Suppressor macrophage treated with lipopolysaccharide for 4 hours (primary cell): ENCODE measurements around the gene NBEAL2.
A peak's percentile ranks its signal among the peaks of the same experiment; 100 is the strongest.

ENCODE experiments used
- DNase-seq: peaks from one replicate; pipeline ENCODE4 v3.0.0-alpha.2; 2020

NBEAL2 gene

DNA sequence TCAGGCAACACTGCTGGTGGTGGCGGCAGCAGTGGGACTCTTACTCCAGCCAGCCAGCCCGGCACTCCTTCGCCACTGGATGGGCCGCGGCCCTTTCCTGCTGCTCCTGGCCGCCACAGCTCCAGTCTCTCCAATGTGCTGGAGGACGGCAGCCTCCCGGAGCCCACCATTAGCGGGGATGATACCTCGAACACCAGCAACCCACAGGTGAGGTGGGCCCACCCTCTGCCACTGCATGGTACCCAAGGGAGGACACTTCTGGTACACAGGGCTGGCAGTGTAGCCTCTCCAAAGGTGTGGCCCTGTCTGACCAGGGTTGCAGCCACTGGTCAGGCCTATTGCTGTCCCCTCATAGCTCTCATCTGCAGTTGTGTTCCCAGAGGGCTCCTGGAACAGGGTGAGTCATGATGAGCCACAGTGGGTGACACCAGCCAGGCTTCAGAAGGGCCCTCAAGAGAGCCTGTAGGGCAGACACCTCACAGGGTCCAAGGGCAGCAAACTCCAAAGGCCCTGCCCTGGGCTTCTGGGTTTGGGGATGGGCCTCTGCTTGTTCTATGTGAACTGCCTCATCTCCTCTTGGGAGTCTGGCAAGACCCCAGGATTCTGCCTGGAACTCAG lies 20.8 kb downstream of the NBEAL2 start:
- peak; percentile 40 for DNase-seq

- no peak for DNase-seq
Measured at GRCh38 chr3:47000922-47001730, 21.7 kb downstream of the NBEAL2 start.

GRCh38 chr3:47001731-47002170 lies 22.3 kb downstream of the NBEAL2 start:
- DNase-seq = no peak

DNA sequence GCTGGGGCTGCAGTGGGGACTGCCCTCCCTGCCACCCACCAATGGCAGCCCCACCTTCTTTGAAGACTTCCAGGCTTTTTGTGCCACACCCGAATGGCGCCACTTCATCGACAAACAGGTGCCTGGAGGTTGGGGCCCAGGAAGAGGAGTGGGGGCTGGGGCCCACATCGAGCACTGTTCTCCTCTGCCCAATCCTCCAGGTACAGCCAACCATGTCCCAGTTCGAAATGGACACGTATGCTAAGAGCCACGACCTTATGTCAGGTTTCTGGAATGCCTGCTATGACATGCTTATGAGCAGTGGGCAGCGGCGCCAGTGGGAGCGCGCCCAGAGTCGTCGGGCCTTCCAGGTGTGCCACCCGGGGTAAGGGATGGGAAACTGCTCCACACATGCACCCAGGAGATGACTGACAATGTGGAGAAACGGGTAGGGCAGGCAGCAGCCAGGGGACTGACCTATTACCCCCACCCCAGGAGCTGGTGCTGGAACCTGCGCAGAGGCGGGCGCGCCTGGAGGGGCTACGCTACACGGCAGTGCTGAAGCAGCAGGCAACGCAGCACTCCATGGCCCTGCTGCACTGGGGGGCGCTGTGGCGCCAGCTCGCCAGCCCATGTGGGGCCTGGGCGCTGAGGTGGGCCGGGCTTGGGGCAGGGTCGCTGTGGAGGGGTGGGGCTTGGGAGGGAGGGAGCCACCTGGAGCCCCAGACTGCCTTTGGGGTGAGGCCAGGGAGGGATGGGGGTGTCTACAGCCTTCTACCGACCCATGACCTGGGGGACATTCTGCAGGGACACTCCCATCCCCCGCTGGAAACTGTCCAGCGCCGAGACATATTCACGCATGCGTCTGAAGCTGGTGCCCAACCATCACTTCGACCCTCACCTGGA lies 22.9 kb downstream of the NBEAL2 start:
- no peak for DNase-seq

DNA sequence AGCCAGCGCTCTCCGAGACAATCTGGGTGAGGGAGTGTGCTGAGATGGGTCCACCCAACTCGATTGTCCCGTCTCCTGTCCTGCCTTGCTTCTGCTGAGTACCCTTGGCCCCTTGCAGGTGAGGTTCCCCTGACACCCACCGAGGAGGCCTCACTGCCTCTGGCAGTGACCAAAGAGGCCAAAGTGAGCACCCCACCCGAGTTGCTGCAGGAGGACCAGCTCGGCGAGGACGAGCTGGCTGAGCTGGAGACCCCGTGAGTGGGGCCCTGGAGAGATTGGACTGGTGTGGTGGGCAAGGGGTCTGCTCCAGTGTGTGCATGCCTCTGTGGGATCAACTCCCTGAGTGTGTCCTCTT lies 23.6 kb downstream of the NBEAL2 start:
- DNase-seq = no peak

GRCh38 chr3:47003461-47004368 lies 24.2 kb downstream of the NBEAL2 start:
- no peak for DNase-seq

GRCh38 chr3:47004369-47005211 lies 25.1 kb downstream of the NBEAL2 start:
- DNase-seq = no peak

- DNase-seq = no peak
Measured at GRCh38 chr3:47005212-47006144, 26.0 kb downstream of the NBEAL2 start.

DNA sequence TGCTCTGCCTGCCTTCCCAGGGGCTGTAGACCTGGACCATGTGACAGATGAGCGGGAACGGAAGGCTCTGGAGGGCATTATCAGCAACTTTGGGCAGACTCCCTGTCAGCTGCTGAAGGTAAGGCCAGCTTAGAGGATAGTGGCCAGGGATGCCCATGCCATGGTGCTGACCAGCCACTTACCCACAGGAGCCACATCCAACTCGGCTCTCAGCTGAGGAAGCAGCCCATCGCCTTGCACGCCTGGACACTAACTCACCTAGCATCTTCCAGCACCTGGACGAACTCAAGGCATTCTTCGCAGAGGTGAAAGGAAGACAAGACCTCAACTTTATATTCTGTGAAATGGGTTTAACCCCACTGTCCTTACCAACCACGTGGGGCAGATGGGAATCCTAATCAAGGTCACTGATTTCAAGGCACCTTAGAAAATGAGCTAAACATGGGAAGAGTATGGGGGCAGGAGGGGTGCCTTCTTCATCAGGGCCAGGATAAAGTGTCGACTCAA lies 26.7 kb downstream of the NBEAL2 start:
- no peak for DNase-seq

GRCh38 chr3:47007001-47007400 lies 27.5 kb downstream of the NBEAL2 start:
- no peak for DNase-seq

GRCh38 chr3:47007482-47008233 lies 28.2 kb downstream of the NBEAL2 start:
- DNase-seq = no peak

- DNase-seq = no peak
Measured at GRCh38 chr3:47008234-47008796, 28.8 kb downstream of the NBEAL2 start.

DNA sequence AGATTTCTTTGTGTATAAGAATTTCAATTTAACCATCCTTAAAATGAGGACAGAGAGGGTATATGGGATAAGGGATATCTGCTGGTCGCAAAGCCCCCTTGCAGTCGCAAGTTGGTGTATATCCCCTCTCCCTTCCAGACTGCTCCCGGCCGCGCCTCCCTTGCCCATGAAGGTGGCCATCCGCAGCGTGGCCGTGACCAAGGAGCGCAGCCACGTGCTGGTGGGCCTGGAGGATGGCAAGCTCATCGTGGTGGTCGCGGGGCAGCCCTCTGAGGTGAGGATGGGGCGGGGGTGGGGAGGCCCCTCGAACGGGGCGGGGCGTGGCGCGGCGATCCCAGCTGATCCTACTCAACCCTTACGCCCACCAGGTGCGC lies 29.4 kb downstream of the NBEAL2 start:
- DNase-seq = no peak

- peak; percentile 86 for DNase-seq
Measured at GRCh38 chr3:47009225-47010110, 30.0 kb downstream of the NBEAL2 start.

DNA sequence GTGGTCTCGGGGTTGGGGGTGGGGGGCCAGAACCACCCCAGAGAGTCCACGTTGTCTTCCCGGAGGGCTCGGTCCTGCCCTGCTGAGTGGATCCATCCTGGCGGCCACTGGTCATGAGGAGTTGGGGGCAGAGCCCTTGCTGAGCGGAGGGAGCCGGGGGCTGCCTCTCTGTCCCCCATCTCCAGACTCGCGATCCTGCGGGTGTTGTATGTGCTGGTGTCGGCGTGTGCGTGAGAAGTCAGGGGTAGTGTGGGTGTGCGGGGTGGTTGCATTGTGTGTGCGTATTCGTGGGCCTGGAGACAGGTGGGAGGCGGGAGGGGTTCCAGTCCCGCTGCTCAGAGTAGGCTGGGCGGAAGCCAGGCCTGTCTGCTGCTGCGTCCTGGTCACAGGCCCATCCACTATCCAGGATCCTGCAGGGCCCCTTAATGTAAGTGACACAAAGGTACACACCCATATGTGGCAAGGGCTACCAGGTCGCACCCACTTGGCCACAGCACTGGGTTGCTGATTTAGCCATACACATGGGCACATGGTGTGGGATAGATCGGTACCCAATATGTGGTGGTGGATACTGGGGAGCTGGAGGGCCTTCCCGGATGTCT lies 30.7 kb downstream of the NBEAL2 start:
- DNase-seq = no peak

DNA sequence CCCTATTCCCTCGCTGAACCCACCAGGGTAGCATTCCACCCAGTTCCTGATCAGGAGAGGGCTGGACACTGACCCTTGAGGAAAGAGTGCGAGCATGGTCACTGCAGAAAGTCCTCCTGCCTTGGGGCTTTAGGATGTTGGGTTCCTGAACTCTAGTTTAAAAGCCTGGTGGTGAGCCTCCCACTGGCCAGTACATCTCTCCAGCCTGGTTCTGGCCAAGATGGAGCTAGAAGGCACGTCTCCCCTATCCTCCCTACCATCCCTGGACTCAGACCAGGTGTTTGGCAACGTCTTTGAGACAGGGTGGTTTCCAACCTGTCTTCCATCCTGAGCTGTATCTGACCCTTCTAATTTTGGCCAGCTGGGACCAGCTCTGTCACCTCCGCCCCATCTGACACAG lies 31.4 kb downstream of the NBEAL2 start:
- DNase-seq = no peak

- no peak for DNase-seq
Measured at GRCh38 chr3:47011371-47011770, 31.9 kb downstream of the NBEAL2 start.
